Cortex of kidney (tissue), 1 donor: ENCODE results near the gene TARS3.

ENCODE experiments used
- DNase-seq: peaks from one replicate; lab custom pipeline; 2025; lab: John Stamatoyannopoulos, UW

TARS3 gene

GRCh38 chr15:101698314-101698713 is 26.0 kb downstream of the TARS3 start:
- no peak for DNase-seq

- DNase-seq, result no peak
Measured at GRCh38 chr15:101697488-101697887, 26.8 kb downstream of the TARS3 start.

GRCh38 chr15:101696829-101697228 is 27.4 kb downstream of the TARS3 start:
- no peak for DNase-seq

- no peak for DNase-seq
Measured at GRCh38 chr15:101694261-101694660, 30.0 kb downstream of the TARS3 start.

GRCh38 chr15:101692801-101693598 is 31.3 kb downstream of the TARS3 start:
- DNase-seq, result no peak

GRCh38 chr15:101689901-101690300 is 34.4 kb downstream of the TARS3 start:
- DNase-seq, result no peak

GRCh38 chr15:101686718-101687117 is 37.6 kb downstream of the TARS3 start:
- no peak for DNase-seq

GRCh38 chr15:101684877-101685276 is 39.4 kb downstream of the TARS3 start:
- DNase-seq, result no peak

- DNase-seq, result no peak
Measured at GRCh38 chr15:101684384-101684783, 39.9 kb downstream of the TARS3 start.

- DNase-seq, result no peak
Measured at GRCh38 chr15:101679806-101680205, 44.5 kb downstream of the TARS3 start.

GRCh38 chr15:101676921-101677329 is 47.3 kb downstream of the TARS3 start:
- no peak for DNase-seq

GRCh38 chr15:101675796-101676582 is 48.3 kb downstream of the TARS3 start:
- no peak for DNase-seq

- DNase-seq, result no peak
Measured at GRCh38 chr15:101675015-101675414, 49.3 kb downstream of the TARS3 start.

GRCh38 chr15:101672298-101672697 is 52.0 kb downstream of the TARS3 start:
- no peak for DNase-seq

- DNase-seq, result no peak
Measured at GRCh38 chr15:101669744-101670143, 54.5 kb downstream of the TARS3 start.

- DNase-seq, result no peak
Measured at GRCh38 chr15:101667881-101668280, 56.4 kb downstream of the TARS3 start.

GRCh38 chr15:101664303-101664913 is 59.9 kb downstream of the TARS3 start:
- no peak for DNase-seq

GRCh38 chr15:101662203-101662602 is 62.1 kb downstream of the TARS3 start:
- DNase-seq, result no peak

GRCh38 chr15:101660005-101660404 is 64.3 kb downstream of the TARS3 start:
- DNase-seq, result no peak

- no peak for DNase-seq
Measured at GRCh38 chr15:101657968-101658784, 66.1 kb downstream of the TARS3 start.

GRCh38 chr15:101657171-101657570 is 67.1 kb downstream of the TARS3 start:
- no peak for DNase-seq
